Suprapubic skin (tissue), 4 donors: Measurements from ENCODE around the gene RAB31. TPM values are rescaled to one million over a fixed set of nuclear protein-coding genes. Genes with fewer than 3 reads are reported as not detected.
"Not testable (repeated sequence)": the region's sequence is repeated elsewhere in the genome, so short reads cannot be mapped to it uniquely, and the experiment has no call there.

Source experiments
- DNase-seq, 2 donors: peaks; one replicate each; pipeline ENCODE4 v3.0.0-alpha.2; 2019; ENCODE audit warnings: low spot score in 2 of 2
- H3K27ac ChIP-seq: fragments of 200-600 bp; sonication (generic); one replicate; pipeline ENCODE4 v1.5.1; 2019
- H3K27me3 ChIP-seq: fragments of 200-600 bp; sonication (generic); one replicate; pipeline ENCODE4 v1.5.1; 2019
- H3K36me3 ChIP-seq: fragments of 200-600 bp; sonication (generic); one replicate; pipeline ENCODE4 v1.5.1; 2019
- H3K4me1 ChIP-seq: fragments of 200-600 bp; sonication (generic); one replicate; pipeline ENCODE4 v1.5.1; 2019
- H3K4me3 ChIP-seq: fragments of 200-600 bp; sonication (generic); one replicate; pipeline ENCODE4 v1.5.1; 2019; ENCODE audit warnings: mild to moderate bottlenecking
- H3K9me3 ChIP-seq: fragments of 200-600 bp; sonication (generic); one replicate; pipeline ENCODE4 v1.5.1; 2019
- CTCF ChIP-seq, 2 donors: fragments of 200-600 bp in 1 of 2; fragments of 450-650 bp in 1 of 2; sonication (generic) in 1 of 2; IDR thresholded peaks; one replicate each; pipeline ENCODE4 v1.5.1; 2016 to 2019; ENCODE audit warnings: antibody characterized with exemption in 2 of 2, mild to moderate bottlenecking in 1 of 2, moderate library complexity in 1 of 2
- EP300 ChIP-seq: sonication (generic); formaldehyde crosslinking; IDR thresholded peaks from one replicate; pipeline ENCODE4 v1.6.1; 2017; ENCODE audit warnings: antibody characterized with exemption
- POLR2A ChIP-seq, 2 donors: fragments of 450-650 bp; IDR thresholded peaks; one replicate each; pipeline ENCODE4 v1.6.1; 2017; ENCODE audit warnings: antibody characterized with exemption in 2 of 2, mild to moderate bottlenecking in 2 of 2, moderate library complexity in 2 of 2
- POLR2AphosphoS5 ChIP-seq, 3 donors: sonication (generic); formaldehyde crosslinking; IDR thresholded peaks; one replicate each; pipeline ENCODE4 v1.6.1; 2017; ENCODE audit warnings: antibody characterized with exemption in 3 of 3
- WGBS: methylation state at CpG from one replicate; pipeline ENCODE4 v1.1.5; 2018; 5-methylcytosine and 5-hydroxymethylcytosine counted together
- total RNA-seq, 4 donors: library from RNA; depleted of rRNA; stranded (reverse); fragments of >200 nt; gene quantifications; one replicate each; pipeline ENCODE4 v1.1.0, GENCODE V29; 2016

Gene RAB31
- total RNA-seq, 4 donors from 2014 or later: 5.8 to 15.2 (median 11.4) TPM

GRCh38 chr18:9666548-9666947 lies 41.6 kb upstream of the RAB31 start:
- DNase-seq: no peak
- 89% methylated on average over 3 of the region's 3 CpGs for WGBS
- Histone ChIP-seq H3K4me1 (peaks cover 7% of the 10 kb centered on the region), H3K9me3 (no peaks in the 10 kb centered on the region), H3K27me3 (no peaks in the 10 kb centered on the region), H3K27ac (no peak overlapping the region), H3K36me3 (no peaks in the 10 kb centered on the region), H3K4me3 (no peak overlapping the region)
- no peak for TF ChIP-seq EP300
- no peak for TF ChIP-seq CTCF (IDR thresholded peaks at IDR 0.05)
- TF ChIP-seq POLR2AphosphoS5 (IDR thresholded peaks at IDR 0.05): no peak
- TF ChIP-seq POLR2A (IDR thresholded peaks at IDR 0.05): no peak

GRCh38 chr18:9669016-9669415 lies 39.1 kb upstream of the RAB31 start:
- no peak for DNase-seq
- no peaks in the 10 kb centered on the region for H3K27me3 ChIP-seq
- H3K4me1 ChIP-seq: peaks cover 27% of the 10 kb centered on the region
- H3K9me3 ChIP-seq: no peaks in the 10 kb centered on the region
- H3K27ac ChIP-seq: no peak overlapping the region
- no peak overlapping the region for H3K4me3 ChIP-seq
- TF ChIP-seq EP300 (no peak), POLR2AphosphoS5 (IDR thresholded peaks at IDR 0.05) (no peak), CTCF (IDR thresholded peaks at IDR 0.05) (no peak), POLR2A (IDR thresholded peaks at IDR 0.05) (no peak)
- H3K36me3 ChIP-seq: no peaks in the 10 kb centered on the region
- 100% methylated on average over 3 of the region's 3 CpGs for WGBS

- 40% methylated on average over 7 of the region's 7 CpGs for WGBS
- TF ChIP-seq POLR2AphosphoS5 (IDR thresholded peaks at IDR 0.05) (no peak), POLR2A (IDR thresholded peaks at IDR 0.05) (no peak), EP300 (no peak), CTCF (IDR thresholded peaks at IDR 0.05) (no peak)
- peaks cover 28% of the 10 kb centered on the region for H3K4me1 ChIP-seq
- H3K9me3 ChIP-seq: no peaks in the 10 kb centered on the region
- H3K27ac ChIP-seq: peak overlapping the region; percentile 68
- no peaks in the 10 kb centered on the region for H3K36me3 ChIP-seq
- H3K4me3 ChIP-seq: no peak overlapping the region
- H3K27me3 ChIP-seq: no peaks in the 10 kb centered on the region
- DNase-seq: no peak
Measured at GRCh38 chr18:9671214-9671613, 36.9 kb upstream of the RAB31 start.

- WGBS: 25% methylated on average over 8 of the region's 8 CpGs
- Histone ChIP-seq H3K4me1 (peaks cover 28% of the 10 kb centered on the region), H3K36me3 (no peaks in the 10 kb centered on the region), H3K9me3 (no peaks in the 10 kb centered on the region), H3K4me3 (no peak overlapping the region), H3K27me3 (no peaks in the 10 kb centered on the region), H3K27ac (peak overlapping the region; percentile 68)
- TF ChIP-seq POLR2AphosphoS5 (IDR thresholded peaks at IDR 0.05): peak in 1 of 3 donors; percentile 46
- TF ChIP-seq POLR2A (IDR thresholded peaks at IDR 0.05): no peak
- DNase-seq: no peak
Measured at GRCh38 chr18:9673296-9674251, 34.5 kb upstream of the RAB31 start.

- not testable (repeated sequence) for H3K9me3 ChIP-seq, H3K27me3 ChIP-seq, H3K36me3 ChIP-seq, H3K4me1 ChIP-seq, H3K4me3 ChIP-seq, H3K27ac ChIP-seq, DNase-seq
- 100% methylated on average over 2 of the region's 5 CpGs for WGBS
Measured at GRCh38 chr18:9678216-9678615, 29.9 kb upstream of the RAB31 start.

- Histone ChIP-seq H3K4me3 (no peak overlapping the region), H3K27ac (no peak overlapping the region), H3K36me3 (no peaks in the 10 kb centered on the region), H3K9me3 (no peaks in the 10 kb centered on the region), H3K4me1 (peaks cover 7% of the 10 kb centered on the region), H3K27me3 (no peaks in the 10 kb centered on the region)
- DNase-seq: no peak
- no peak for TF ChIP-seq POLR2AphosphoS5 (IDR thresholded peaks at IDR 0.05)
- TF ChIP-seq EP300: no peak
- TF ChIP-seq POLR2A (IDR thresholded peaks at IDR 0.05): no peak
- TF ChIP-seq CTCF (IDR thresholded peaks at IDR 0.05): no peak
- 93% methylated on average over 17 of the region's 17 CpGs for WGBS
Measured at GRCh38 chr18:9679125-9679524, 29.0 kb upstream of the RAB31 start.
